Mucosa of rectum (tissue), 2 donors: Measurements from ENCODE around the gene TENT5C.
A peak's percentile ranks its signal among the peaks of the same experiment; 100 is the strongest.

Experiments
- H3K27ac ChIP-seq, 2 donors: one replicate each; pipeline ENCODE4 v1.7.0; 2013; ENCODE audit warnings: inconsistent platforms in 2 of 2, low read depth in 2 of 2, low read length in 2 of 2
- H3K27me3 ChIP-seq, 2 donors: one replicate each; pipeline ENCODE4 v1.7.0; 2013; ENCODE audit warnings: low read length in 2 of 2; ENCODE audit not compliant: control insufficient read depth in 2 of 2, insufficient read depth in 2 of 2
- H3K36me3 ChIP-seq, 2 donors: one replicate each; pipeline ENCODE4 v1.7.0; 2013; ENCODE audit warnings: low read length in 2 of 2; ENCODE audit not compliant: control insufficient read depth in 2 of 2, insufficient read depth in 2 of 2
- H3K4me1 ChIP-seq, 2 donors: one replicate each; pipeline ENCODE4 v1.7.0; 2013; ENCODE audit warnings: low read length in 2 of 2, mild to moderate bottlenecking in 1 of 2; ENCODE audit not compliant: control insufficient read depth in 2 of 2, insufficient read depth in 2 of 2
- H3K4me3 ChIP-seq, 2 donors: one replicate each; pipeline ENCODE4 v1.7.0; 2013; ENCODE audit warnings: low read length in 2 of 2
- H3K9ac ChIP-seq, 2 donors: one replicate each; pipeline ENCODE4 v1.7.0; 2013; ENCODE audit warnings: low read length in 2 of 2, low read depth in 1 of 2, mild to moderate bottlenecking in 1 of 2
- H3K9me3 ChIP-seq, 2 donors: one replicate each; pipeline ENCODE4 v1.7.0; 2013; ENCODE audit warnings: low read length in 2 of 2; ENCODE audit not compliant: control insufficient read depth in 2 of 2
- donor health status: healthy.
- donor health status: Normal muscosa, but diverticular disease.

The TENT5C gene

GRCh38 chr1:117590273-117590925, 15.4 kb upstream of the TENT5C start:
- H3K9me3 ChIP-seq = no peaks in the 10 kb centered on the region
- H3K27ac ChIP-seq = peak overlapping the region in 1 of 2 donors; percentile 79
- no peaks in the 10 kb centered on the region for H3K27me3 ChIP-seq
- peaks cover 14 to 35% of the 10 kb centered on the region in 2 donors for H3K4me1 ChIP-seq
- H3K4me3 ChIP-seq = no peak overlapping the region
- H3K9ac ChIP-seq = no peak overlapping the region
- H3K36me3 ChIP-seq = no peaks in the 10 kb centered on the region

GRCh38 chr1:117591252-117591651, 14.6 kb upstream of the TENT5C start:
- H3K4me1 ChIP-seq = peaks cover 14 to 35% of the 10 kb centered on the region in 2 donors
- H3K4me3 ChIP-seq = no peak overlapping the region
- no peaks in the 10 kb centered on the region for H3K36me3 ChIP-seq
- H3K9me3 ChIP-seq = no peaks in the 10 kb centered on the region
- no peak overlapping the region for H3K9ac ChIP-seq
- H3K27ac ChIP-seq = peak overlapping the region in 1 of 2 donors; percentile 57
- H3K27me3 ChIP-seq = no peaks in the 10 kb centered on the region

- Histone ChIP-seq H3K27ac (peak overlapping the region in 1 of 2 donors; percentile 57), H3K27me3 (no peaks in the 10 kb centered on the region), H3K9me3 (no peaks in the 10 kb centered on the region), H3K4me1 (peaks cover 14 to 35% of the 10 kb centered on the region in 2 donors), H3K4me3 (no peak overlapping the region), H3K36me3 (no peaks in the 10 kb centered on the region), H3K9ac (no peak overlapping the region)
These were observed 13.7 kb upstream of the TENT5C start for GRCh38 chr1:117592155-117592554.

GRCh38 chr1:117594261-117594990, 11.4 kb upstream of the TENT5C start:
- H3K4me3 ChIP-seq = no peak overlapping the region
- no peaks in the 10 kb centered on the region for H3K36me3 ChIP-seq
- no peak overlapping the region for H3K9ac ChIP-seq
- no peaks in the 10 kb centered on the region for H3K27me3 ChIP-seq
- H3K4me1 ChIP-seq = peaks cover 14 to 30% of the 10 kb centered on the region in 2 donors
- no peak overlapping the region for H3K27ac ChIP-seq
- H3K9me3 ChIP-seq = no peaks in the 10 kb centered on the region

GRCh38 chr1:117596023-117596720, 9.7 kb upstream of the TENT5C start:
- Histone ChIP-seq H3K27ac (no peak overlapping the region), H3K4me1 (peaks cover 5 to 14% of the 10 kb centered on the region in 2 donors)

GRCh38 chr1:117598489-117598888, 7.4 kb upstream of the TENT5C start:
- Histone ChIP-seq H3K27me3 (no peaks in the 10 kb centered on the region), H3K27ac (no peak overlapping the region)

More at GRCh38 chr1:117596023-117596720, 9.7 kb upstream of the TENT5C start:
- H3K9ac ChIP-seq = no peak overlapping the region
- no peak overlapping the region for H3K4me3 ChIP-seq
- no peaks in the 10 kb centered on the region for H3K27me3 ChIP-seq
- H3K36me3 ChIP-seq = no peaks in the 10 kb centered on the region
- no peaks in the 10 kb centered on the region for H3K9me3 ChIP-seq

GRCh38 chr1:117599286-117600221, 6.3 kb upstream of the TENT5C start:
- Histone ChIP-seq H3K9ac (no peak overlapping the region), H3K27ac (no peak overlapping the region), H3K36me3 (no peaks in the 10 kb centered on the region), H3K4me1 (no peaks in the 10 kb centered on the region), H3K27me3 (no peaks in the 10 kb centered on the region), H3K4me3 (no peak overlapping the region), H3K9me3 (no peaks in the 10 kb centered on the region)

More at GRCh38 chr1:117598489-117598888, 7.4 kb upstream of the TENT5C start:
- no peaks in the 10 kb centered on the region for H3K4me1 ChIP-seq
- no peaks in the 10 kb centered on the region for H3K36me3 ChIP-seq
- no peaks in the 10 kb centered on the region for H3K9me3 ChIP-seq
- no peak overlapping the region for H3K4me3 ChIP-seq
- H3K9ac ChIP-seq = no peak overlapping the region

- H3K4me3 ChIP-seq = no peak overlapping the region
- H3K9me3 ChIP-seq = no peaks in the 10 kb centered on the region
- H3K27me3 ChIP-seq = no peaks in the 10 kb centered on the region
- H3K36me3 ChIP-seq = no peaks in the 10 kb centered on the region
- H3K9ac ChIP-seq = no peak overlapping the region
- H3K4me1 ChIP-seq = peaks cover 0 to 6% of the 10 kb centered on the region in 2 donors
- H3K27ac ChIP-seq = no peak overlapping the region
These were observed 5.4 kb upstream of the TENT5C start for GRCh38 chr1:117600325-117600943.

GRCh38 chr1:117600966-117601365, 4.9 kb upstream of the TENT5C start:
- Histone ChIP-seq H3K27me3 (no peaks in the 10 kb centered on the region), H3K36me3 (no peaks in the 10 kb centered on the region), H3K9ac (no peak overlapping the region), H3K27ac (no peak overlapping the region), H3K4me1 (peaks cover 0 to 6% of the 10 kb centered on the region in 2 donors), H3K9me3 (no peaks in the 10 kb centered on the region), H3K4me3 (no peak overlapping the region)
